ENCODE measurements around the gene FXYD6. TPM values are rescaled to one million over a fixed set of nuclear protein-coding genes. Genes with fewer than 3 reads are reported as not detected.

The FXYD6 gene
- total and polyA plus RNA-seq, 8 donors = 2.7 to 48.0 (median 8.9) TPM

DNA sequence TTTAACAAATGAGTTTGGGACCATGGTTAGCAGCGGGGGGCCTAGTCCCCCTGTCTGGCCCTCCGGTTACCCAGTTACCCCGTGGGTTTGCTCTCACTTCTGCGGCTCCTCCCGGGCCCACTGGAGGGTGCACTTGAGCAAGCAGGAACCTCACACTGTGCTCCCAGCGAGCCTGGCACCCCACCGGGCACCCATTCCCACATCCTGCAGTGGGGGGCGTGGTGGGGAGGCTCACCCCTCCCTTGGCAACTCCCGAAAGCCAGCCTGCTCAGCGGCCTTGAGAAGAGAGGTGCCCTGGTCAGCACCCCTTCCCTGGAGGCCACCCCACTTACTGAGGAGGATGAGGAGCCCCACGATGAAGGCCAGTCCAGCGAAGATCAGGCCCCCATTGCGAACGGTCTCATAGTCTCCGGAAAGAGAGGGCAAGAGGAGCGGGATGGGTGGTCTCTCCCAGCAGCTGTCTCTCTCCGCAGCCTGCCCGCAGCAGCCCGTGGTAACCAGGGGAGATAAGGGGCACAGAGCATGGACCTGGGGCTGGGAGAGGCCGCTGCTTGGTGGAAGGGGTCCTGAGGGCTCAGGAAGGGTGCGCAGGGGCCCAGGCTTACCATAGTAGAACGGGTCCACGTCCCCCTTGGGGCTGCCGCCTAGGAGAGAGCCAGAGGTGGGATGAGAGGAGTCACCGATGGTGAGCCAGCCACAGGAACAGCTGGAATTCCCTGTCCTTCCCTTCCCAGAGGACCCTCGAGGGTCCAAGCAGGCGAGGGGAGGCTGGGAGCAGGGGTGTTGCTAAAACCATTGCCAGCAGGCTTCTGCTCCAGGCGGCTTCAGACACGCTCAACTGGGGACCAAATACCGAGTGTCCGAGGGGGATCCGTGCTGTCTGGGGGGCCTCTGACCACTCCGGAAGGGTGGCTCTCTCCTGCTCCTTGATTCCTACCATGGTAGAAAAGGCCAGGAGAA, 54.1 kb downstream of the FXYD6 start:
- FAIRE-seq (no peak), DNase-seq (peak in 4 of 6 donors; percentile 13 to 80 (median 67)), ATAC-seq (peak; percentile 22 to 50 (median 43))
- 38% methylated on average over 33 of the region's 33 CpGs for WGBS, 2 donors
- intact Hi-C loops (cut with DNase I) = no loop called here
- peak overlapping the region; percentile 17 to 91 (median 82) for H3K27ac ChIP-seq
- no peaks in the 10 kb centered on the region for H3K27me3 ChIP-seq
- TF ChIP-seq, protein P1, sequence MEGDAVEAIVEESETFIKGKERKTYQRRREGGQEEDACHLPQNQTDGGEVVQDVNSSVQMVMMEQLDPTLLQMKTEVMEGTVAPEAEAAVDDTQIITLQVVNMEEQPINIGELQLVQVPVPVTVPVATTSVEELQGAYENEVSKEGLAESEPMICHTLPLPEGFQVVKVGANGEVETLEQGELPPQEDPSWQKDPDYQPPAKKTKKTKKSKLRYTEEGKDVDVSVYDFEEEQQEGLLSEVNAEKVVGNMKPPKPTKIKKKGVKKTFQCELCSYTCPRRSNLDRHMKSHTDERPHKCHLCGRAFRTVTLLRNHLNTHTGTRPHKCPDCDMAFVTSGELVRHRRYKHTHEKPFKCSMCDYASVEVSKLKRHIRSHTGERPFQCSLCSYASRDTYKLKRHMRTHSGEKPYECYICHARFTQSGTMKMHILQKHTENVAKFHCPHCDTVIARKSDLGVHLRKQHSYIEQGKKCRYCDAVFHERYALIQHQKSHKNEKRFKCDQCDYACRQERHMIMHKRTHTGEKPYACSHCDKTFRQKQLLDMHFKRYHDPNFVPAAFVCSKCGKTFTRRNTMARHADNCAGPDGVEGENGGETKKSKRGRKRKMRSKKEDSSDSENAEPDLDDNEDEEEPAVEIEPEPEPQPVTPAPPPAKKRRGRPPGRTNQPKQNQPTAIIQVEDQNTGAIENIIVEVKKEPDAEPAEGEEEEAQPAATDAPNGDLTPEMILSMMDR (IDR thresholded peaks at IDR 0.05) = peak in 3 of 4 donors; percentile 45 to 65 (median 49)
- H3K36me3 ChIP-seq = no peaks in the 10 kb centered on the region
- no peaks in the 10 kb centered on the region for H3K9me3 ChIP-seq
- peaks cover 0 to 10% (median 3%) of the 10 kb centered on the region in 3 donors for H3K4me1 ChIP-seq
- peak overlapping the region in 3 of 4 donors; percentile 34 to 43 (median 39) for H3K4me3 ChIP-seq

DNA sequence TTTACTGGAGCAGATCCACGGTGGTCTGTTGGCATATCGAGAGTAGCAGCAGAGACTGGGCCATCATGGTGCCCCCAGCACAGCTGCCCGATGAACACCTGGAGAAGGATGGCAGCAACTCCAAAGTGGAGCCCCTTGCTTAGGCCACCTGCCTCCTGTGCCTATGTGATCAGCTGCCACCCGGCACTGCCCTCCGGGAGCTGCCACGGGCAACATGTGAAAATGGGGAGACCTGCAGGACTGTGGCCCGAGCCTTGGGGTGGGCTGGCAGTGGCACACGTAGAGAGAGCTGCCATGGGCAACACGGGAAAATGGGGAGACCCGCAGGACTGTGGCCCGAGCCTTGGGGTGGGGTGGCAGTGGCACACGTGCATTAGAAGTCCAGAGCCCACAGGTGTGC, 55.0 kb downstream of the FXYD6 start:
- WGBS, 2 donors = 41 to 47% methylated on average over 12 of the region's 12 CpGs
- no peaks in the 10 kb centered on the region for H3K27me3 ChIP-seq
- intact Hi-C loops (cut with DNase I) = no loop called here
- peak overlapping the region in 3 of 4 donors; percentile 4 to 91 (median 89) for H3K27ac ChIP-seq
- no peaks in the 10 kb centered on the region for H3K9me3 ChIP-seq
- H3K36me3 ChIP-seq = no peaks in the 10 kb centered on the region
- no peak for FAIRE-seq
- TF ChIP-seq, protein P1 (IDR thresholded peaks at IDR 0.05) = no peak
- peak overlapping the region in 3 of 4 donors; percentile 34 to 43 (median 39) for H3K4me3 ChIP-seq
- no peak for ATAC-seq
- DNase-seq = peak in 1 of 6 donors; percentile 55
- peaks cover 0 to 16% (median 9%) of the 10 kb centered on the region in 3 donors for H3K4me1 ChIP-seq

DNA sequence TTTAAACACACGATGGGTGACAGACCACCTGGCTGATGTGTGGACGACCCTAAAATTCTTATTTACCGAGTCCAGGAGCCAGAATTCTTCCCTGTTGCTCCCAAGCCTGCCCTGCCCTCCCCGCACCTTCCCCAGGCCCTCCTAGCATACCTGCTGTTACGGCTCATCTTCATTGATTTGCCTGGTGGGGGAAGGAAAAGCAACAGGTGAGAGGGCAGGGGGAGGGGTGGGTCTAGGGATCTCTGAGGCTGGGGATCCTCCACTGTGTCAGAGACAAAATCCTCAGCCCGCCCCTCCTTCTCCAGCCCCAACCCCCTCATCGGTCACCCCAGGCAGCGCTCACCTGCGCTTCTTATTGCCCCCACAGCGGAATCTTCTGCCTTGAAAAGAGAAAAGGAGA, 55.9 kb downstream of the FXYD6 start:
- intact Hi-C loops (cut with DNase I) = no loop called here
- FAIRE-seq (no peak), DNase-seq (no peak), ATAC-seq (no peak)
- H3K9me3 ChIP-seq = no peaks in the 10 kb centered on the region
- H3K4me1 ChIP-seq = peaks cover 3 to 21% (median 15%) of the 10 kb centered on the region in 3 donors
- no peaks in the 10 kb centered on the region for H3K27me3 ChIP-seq
- no peak overlapping the region for H3K4me3 ChIP-seq
- TF ChIP-seq, protein P1 (IDR thresholded peaks at IDR 0.05) = no peak
- no peaks in the 10 kb centered on the region for H3K36me3 ChIP-seq
- 74 to 75% methylated on average over 9 to 10 of the region's 10 CpGs for WGBS, 2 donors
- H3K27ac ChIP-seq = peak overlapping the region in 3 of 4 donors; percentile 4 to 91 (median 89)

DNA sequence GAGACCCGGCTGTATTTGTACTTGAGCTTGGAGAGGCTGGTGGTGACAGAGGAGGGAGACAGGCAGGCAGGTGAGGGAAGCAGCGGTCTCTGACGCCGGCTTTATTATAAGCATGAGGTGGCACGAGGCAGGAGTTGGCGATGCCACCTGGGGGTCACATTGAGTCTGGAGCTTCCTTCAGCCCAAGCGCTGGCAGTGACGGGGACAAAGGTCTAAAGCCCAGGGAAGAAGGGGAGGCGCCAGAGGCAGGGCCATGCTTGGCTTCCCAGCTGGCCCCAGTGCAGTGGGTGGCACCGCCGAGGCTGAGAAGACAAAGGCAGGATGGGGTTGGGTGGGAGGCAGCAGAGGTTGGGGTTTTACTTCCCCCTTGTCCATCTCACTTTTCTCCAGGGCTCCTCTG, 56.4 kb downstream of the FXYD6 start:
- H3K27me3 ChIP-seq = no peaks in the 10 kb centered on the region
- no peak for FAIRE-seq
- intact Hi-C loops (cut with DNase I) = no loop called here
- TF ChIP-seq, protein P1 (IDR thresholded peaks at IDR 0.05) = no peak
- H3K9me3 ChIP-seq = no peaks in the 10 kb centered on the region
- no peaks in the 10 kb centered on the region for H3K36me3 ChIP-seq
- peak overlapping the region in 3 of 4 donors; percentile 62 to 91 (median 89) for H3K27ac ChIP-seq
- no peak for ATAC-seq
- 68 to 69% methylated on average over 11 of the region's 11 CpGs for WGBS, 2 donors
- H3K4me1 ChIP-seq = peaks cover 7 to 26% (median 19%) of the 10 kb centered on the region in 3 donors
- DNase-seq = peak in 1 of 6 donors; percentile 58
- no peak overlapping the region for H3K4me3 ChIP-seq
